ENCODE measurements around the gene DIP2A.
"Not testable (repeated sequence)": the region's sequence is repeated elsewhere in the genome, so short reads cannot be mapped to it uniquely, and the experiment has no call there.

Gene DIP2A

GRCh38 chr21:46559291-46559983, 100.7 kb downstream of the DIP2A start:
- peak; percentile 69 for DNase-seq

- no peak for DNase-seq
Measured at GRCh38 chr21:46560568-46561444, 102.1 kb downstream of the DIP2A start.

GRCh38 chr21:46561445-46562090, 102.9 kb downstream of the DIP2A start:
- DNase-seq, result no peak

GRCh38 chr21:46562472-46562871, 103.8 kb downstream of the DIP2A start:
- DNase-seq, result no peak

GRCh38 chr21:46562964-46563607, 104.4 kb downstream of the DIP2A start:
- DNase-seq, result no peak

- no peak for DNase-seq
Measured at GRCh38 chr21:46564391-46564790, 105.7 kb downstream of the DIP2A start.

GRCh38 chr21:46567348-46567747, 108.7 kb downstream of the DIP2A start:
- DNase-seq, result no peak

- DNase-seq, result no peak
Measured at GRCh38 chr21:46568562-46568961, 109.9 kb downstream of the DIP2A start.

- no peak for DNase-seq
Measured at GRCh38 chr21:46569081-46569480, 110.4 kb downstream of the DIP2A start.

GRCh38 chr21:46570119-46570518, 111.4 kb downstream of the DIP2A start:
- no peak for DNase-seq

GRCh38 chr21:46570631-46571030, 111.9 kb downstream of the DIP2A start:
- no peak for DNase-seq

GRCh38 chr21:46572850-46573249, 114.2 kb downstream of the DIP2A start:
- no peak for DNase-seq

GRCh38 chr21:46577786-46578185, 119.1 kb downstream of the DIP2A start:
- not testable (repeated sequence) for DNase-seq

- not testable (repeated sequence) for DNase-seq
Measured at GRCh38 chr21:46579394-46579793, 120.7 kb downstream of the DIP2A start.

GRCh38 chr21:46581780-46582307, 123.2 kb downstream of the DIP2A start:
- DNase-seq, result no peak

- no peak for DNase-seq
Measured at GRCh38 chr21:46585191-46585953, 126.7 kb downstream of the DIP2A start.

- DNase-seq, result no peak
Measured at GRCh38 chr21:46594276-46594675, 135.6 kb downstream of the DIP2A start.

GRCh38 chr21:46596201-46596600, 137.5 kb downstream of the DIP2A start:
- DNase-seq, result no peak

GRCh38 chr21:46597031-46597430, 138.3 kb downstream of the DIP2A start:
- no peak for DNase-seq

GRCh38 chr21:46597896-46598343, 139.2 kb downstream of the DIP2A start:
- DNase-seq, result no peak

GRCh38 chr21:46598581-46599572, 140.2 kb downstream of the DIP2A start:
- DNase-seq, result no peak
